ENCODE results near the gene WNT9B. TPM values are rescaled to one million over a fixed set of nuclear protein-coding genes. Genes with fewer than 3 reads are reported as not detected.

The WNT9B gene
- not detected for total RNA-seq

GRCh38 chr17:46851029-46851741 is at the start of gene WNT9B:
TSS of gene WNT9B (plus strand) at chr17:46851583. CDS start at chr17:46851639, 56 bp downstream.

GRCh38 chr17:46818316-46818928 is 33.0 kb upstream of the WNT9B start, which contains the start of gene WNT3:
TSS of gene WNT3 (minus strand) at chr17:46818692. CDS start at chr17:46818597, 95 bp downstream.

GRCh38 chr17:46922804-46923635 is 71.6 kb downstream of the WNT9B start, which contains the start of gene GOSR2:
TSS of gene GOSR2 (plus strand) at chr17:46923160. CDS start at chr17:46923193, 33 bp downstream.

Other genes with a start within 250 kb of the WNT9B start
- gene WNT3, start 32.9 kb upstream of the WNT9B start, total RNA-seq, result not detected
- gene GOSR2, start 71.6 kb downstream of the WNT9B start, total RNA-seq, result 10 to 100 TPM; 51.6 to 56.3 TPM
- gene RPRML, start 127.7 kb downstream of the WNT9B start, total RNA-seq, result not detected